Right cardiac atrium (tissue), 5 donors: Measurements from ENCODE around the gene FETUB. TPM values are rescaled to one million over a fixed set of nuclear protein-coding genes. Genes with fewer than 3 reads are reported as not detected.

Experiments used
- ATAC-seq, 2 donors: fragments of 200-7000 bp; cut with Tn5 transposase; one replicate each; pipeline versions ENCODE4 v1.8.0 to v1.9.1; 2020; ENCODE audit warnings: moderate library complexity in 2 of 2, mild to moderate bottlenecking in 1 of 2
- DNase-seq, 3 donors: peaks; one replicate each; pipeline ENCODE4 v3.0.0-alpha.2; 2020
- H3K27ac ChIP-seq: one replicate; pipeline ENCODE4 v1.5.1; 2013; ENCODE audit warnings: mild to moderate bottlenecking, low read length, control low read depth, moderate library complexity
- H3K27me3 ChIP-seq: one replicate; pipeline ENCODE4 v1.6.1; 2013; ENCODE audit not compliant: control insufficient read depth, insufficient read depth
- H3K4me1 ChIP-seq: one replicate; pipeline ENCODE4 v1.6.1; 2013; ENCODE audit warnings: low read length; ENCODE audit not compliant: control insufficient read depth, insufficient read depth
- H3K4me3 ChIP-seq: one replicate; pipeline ENCODE4 v1.5.1; 2013; ENCODE audit warnings: low read length, control low read depth
- H3K9me3 ChIP-seq: one replicate; pipeline ENCODE4 v1.6.1; 2013; ENCODE audit warnings: low read length; ENCODE audit not compliant: control insufficient read depth
- WGBS: extraction: QIAGEN DNeasy Blood & Tissue Kit; methylation state at CpG from one replicate; pipeline ENCODE4 v1.1.7; 2013; 5-methylcytosine and 5-hydroxymethylcytosine counted together
- intact Hi-C, 4 donors: fragments of 100-400 bp; cut with DNase I; formaldehyde crosslinking; loops; one replicate each; pipeline versions ENCODE4 v1.11.0 to v1.14.0; 2022 to 2023
- long read RNA-seq, 4 donors: library from polyadenylated mRNA; unstranded; transcript quantifications; one replicate each; pipeline ENCODE4 v2.0.0, GENCODE V29; 2020 to 2021
- polyA plus RNA-seq: library from polyadenylated mRNA; stranded (reverse); fragments of 200-250 nt; gene quantifications from one replicate; pipeline ENCODE4 v1.2.3, GENCODE V29; 2013
- total RNA-seq, 4 donors: library from RNA; stranded (reverse); fragmentation: NEBNext Ultra II Directional; extraction: Animal tissue kit (Norgen Biotek cat#: 25700); gene quantifications; one replicate each; pipeline ENCODE4 v1.2.1, GENCODE V29; 2021
- donor health status: healthy with polysubstance abuse.
- donor health status: DM: no; HTN: yes; CAD: no.
- donor health status: DM: no; HTN: no; CAD: no.
- donor health status: DM: no; HTN: yes; CAD: no; lungs with severe emphysema.
- donor health status: DM: yes; HTN: yes; CAD: no.

The FETUB gene, protein sequence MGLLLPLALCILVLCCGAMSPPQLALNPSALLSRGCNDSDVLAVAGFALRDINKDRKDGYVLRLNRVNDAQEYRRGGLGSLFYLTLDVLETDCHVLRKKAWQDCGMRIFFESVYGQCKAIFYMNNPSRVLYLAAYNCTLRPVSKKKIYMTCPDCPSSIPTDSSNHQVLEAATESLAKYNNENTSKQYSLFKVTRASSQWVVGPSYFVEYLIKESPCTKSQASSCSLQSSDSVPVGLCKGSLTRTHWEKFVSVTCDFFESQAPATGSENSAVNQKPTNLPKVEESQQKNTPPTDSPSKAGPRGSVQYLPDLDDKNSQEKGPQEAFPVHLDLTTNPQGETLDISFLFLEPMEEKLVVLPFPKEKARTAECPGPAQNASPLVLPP
- total RNA-seq (not detected), polyA plus RNA-seq (0.07 TPM)
- long read RNA-seq, donor 1 = 0 reads
- long read RNA-seq, donor 2 = 0 reads
- long read RNA-seq, donor 3 = 0 reads
- long read RNA-seq, donor 4 = 0 reads

DNA sequence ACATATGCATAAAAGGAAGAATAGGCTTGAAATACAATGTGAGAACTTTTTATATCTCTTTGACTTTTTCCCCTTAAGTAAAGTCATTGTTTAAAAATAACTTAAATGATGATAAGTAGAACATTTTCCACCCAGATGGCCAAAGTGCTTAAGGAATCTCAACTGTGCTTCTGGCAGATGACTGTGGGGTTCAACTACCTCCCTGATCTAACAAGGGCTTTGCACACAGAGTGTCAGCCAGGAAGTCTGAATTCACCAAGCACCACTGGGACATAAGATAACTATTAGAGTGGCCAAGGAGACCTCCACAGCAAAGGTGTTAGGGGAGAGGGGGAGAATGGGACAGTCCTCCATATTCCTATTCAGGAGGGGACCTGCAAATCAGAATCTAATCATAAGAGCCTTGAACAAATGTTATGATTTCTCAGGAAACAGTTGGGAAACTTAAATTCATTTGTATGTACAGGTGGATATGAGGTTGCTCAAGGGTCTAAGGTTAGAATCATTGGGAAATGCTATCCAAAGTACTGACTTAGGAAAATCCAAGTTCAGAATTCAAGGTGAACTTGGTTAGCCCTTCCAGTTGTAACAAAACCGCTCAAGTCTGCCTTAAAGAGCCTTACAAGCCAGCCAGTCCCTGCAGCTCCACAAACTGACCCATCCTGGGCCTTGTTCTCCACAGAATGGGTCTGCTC is at the start of gene FETUB:
TSS of gene FETUB (plus strand) at position 622 of the 695 bp plus-strand sequence. CDS start at position 684, 62 bp downstream.
- Histone ChIP-seq H3K27me3 (no peaks in the 10 kb centered on the region), H3K9me3 (no peaks in the 10 kb centered on the region), H3K4me3 (no peak within 1 kb of the TSS), H3K4me1 (no peaks in the 10 kb centered on the region), H3K27ac (no peak within 1 kb of the TSS)
- intact Hi-C loops = no loop called here
- DNase-seq = no peak
- 80% methylated on average over 1 of the region's 1 CpG for WGBS
- ATAC-seq = peak in 1 of 2 donors; percentile 67

DNA sequence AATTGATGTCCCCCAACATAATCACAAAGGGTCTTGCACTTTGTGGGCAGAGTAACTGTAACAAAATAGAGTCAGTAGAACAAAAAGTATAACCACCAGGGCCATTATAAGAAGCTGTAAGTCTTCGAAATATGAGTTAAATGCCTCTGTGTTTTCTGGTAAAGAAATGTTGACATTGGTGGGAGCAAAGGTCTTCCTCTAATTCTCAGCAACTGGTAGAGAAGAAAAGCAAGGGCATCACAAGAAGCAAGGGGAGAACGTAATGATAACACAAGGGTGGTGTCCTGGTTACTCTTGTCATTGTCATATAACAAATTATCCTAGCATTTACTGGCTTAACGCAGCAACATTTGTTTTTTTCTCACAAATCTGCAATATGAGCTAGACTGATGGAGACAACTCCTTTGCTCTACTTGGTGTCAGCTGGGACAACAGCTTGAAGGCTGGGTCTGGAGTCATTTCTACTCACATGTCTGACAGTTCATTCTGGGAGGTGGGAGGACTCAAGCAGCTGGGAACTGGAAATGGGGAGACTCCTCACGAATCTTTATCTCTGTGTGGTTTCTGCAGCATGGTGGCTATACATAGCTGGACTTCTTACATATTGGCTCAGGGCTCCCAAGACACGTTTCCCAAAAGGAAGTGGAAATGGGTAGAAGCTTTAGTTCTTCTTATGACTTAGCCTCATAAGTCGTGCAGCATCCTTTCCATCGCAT is 49.5 kb upstream of the FETUB start:
- no peaks in the 10 kb centered on the region for H3K27me3 ChIP-seq
- no peak overlapping the region for H3K4me3 ChIP-seq
- intact Hi-C loops = no loop called here
- H3K4me1 ChIP-seq = peaks cover 2% of the 10 kb centered on the region
- H3K9me3 ChIP-seq = no peaks in the 10 kb centered on the region
- DNase-seq (no peak), ATAC-seq (no peak)
- WGBS = 75% methylated on average over 7 of the region's 7 CpGs
- H3K27ac ChIP-seq = no peak overlapping the region

DNA sequence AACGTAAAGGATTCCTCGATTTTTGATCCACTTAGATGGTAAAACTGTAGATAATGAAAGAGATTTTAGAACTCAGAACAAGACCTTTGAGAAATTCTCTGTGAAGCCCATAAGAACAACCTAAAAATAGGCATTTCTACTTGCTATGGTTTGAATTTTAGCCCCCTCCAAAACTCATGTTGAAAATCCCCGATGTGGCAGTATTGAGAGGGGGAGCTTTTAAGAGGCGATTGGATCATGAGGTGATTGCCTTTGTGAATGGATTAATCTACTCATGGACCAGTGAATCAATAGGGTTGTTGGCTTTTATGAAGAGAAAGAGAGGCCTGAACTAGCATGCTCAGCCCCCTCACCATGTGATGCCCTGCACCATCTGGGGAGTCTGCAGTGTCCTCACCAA is 47.5 kb upstream of the FETUB start:
- WGBS = 90% methylated on average over 4 of the region's 4 CpGs
- Histone ChIP-seq H3K27ac (no peak overlapping the region), H3K4me1 (peaks cover 2% of the 10 kb centered on the region), H3K9me3 (no peaks in the 10 kb centered on the region), H3K4me3 (no peak overlapping the region), H3K27me3 (no peaks in the 10 kb centered on the region)
- DNase-seq (no peak), ATAC-seq (no peak)
- intact Hi-C loops = no loop called here

DNA sequence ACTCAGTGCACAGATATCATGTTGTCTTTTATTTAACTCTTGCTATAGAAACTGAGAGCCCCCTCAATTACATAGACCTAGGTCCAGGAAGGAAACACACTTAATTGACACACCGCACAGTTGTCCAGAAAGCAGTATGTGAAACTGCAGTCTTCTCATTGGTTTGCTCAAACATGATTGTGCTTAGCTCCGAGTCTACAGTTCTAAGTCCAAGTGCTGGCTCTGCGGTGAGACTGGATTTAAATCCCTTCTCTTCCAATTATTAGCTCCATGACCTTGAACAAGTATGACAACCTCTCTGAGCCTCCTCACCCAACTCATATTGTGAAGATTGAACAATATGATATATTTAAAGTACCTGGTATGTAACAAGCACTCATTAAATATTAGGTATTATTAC is 46.3 kb upstream of the FETUB start:
- ATAC-seq (no peak), DNase-seq (no peak)
- Histone ChIP-seq H3K4me1 (peaks cover 2% of the 10 kb centered on the region), H3K27ac (no peak overlapping the region), H3K27me3 (no peaks in the 10 kb centered on the region), H3K4me3 (no peak overlapping the region), H3K9me3 (no peaks in the 10 kb centered on the region)
- intact Hi-C loops = no loop called here
- 90% methylated on average over 3 of the region's 3 CpGs for WGBS

DNA sequence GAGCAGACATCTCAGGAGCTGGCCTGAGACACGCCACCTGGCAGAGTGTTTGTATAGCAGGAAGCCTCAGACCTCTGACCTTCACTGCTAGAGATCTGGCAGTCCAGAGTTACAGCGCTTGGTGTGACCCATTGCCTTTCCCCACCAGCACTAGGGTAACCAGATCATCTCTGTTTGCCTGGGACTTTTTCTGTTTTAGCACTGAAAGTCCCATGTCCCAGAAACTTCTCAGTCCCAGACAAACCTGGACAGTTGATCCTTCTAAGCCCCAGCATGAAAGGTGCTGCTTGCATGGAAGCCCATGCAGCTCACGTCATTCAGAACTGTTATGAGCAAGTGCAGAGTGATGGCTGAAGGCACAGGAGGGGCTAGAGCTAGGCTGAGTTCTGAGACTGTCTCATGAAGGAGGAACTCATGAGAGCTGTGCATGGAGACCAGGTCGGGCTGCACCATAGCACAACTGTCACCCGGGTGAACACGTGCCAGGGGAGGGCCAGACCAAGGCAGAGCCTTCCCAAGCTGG is 45.5 kb upstream of the FETUB start:
- Histone ChIP-seq H3K4me3 (no peak overlapping the region), H3K27me3 (no peaks in the 10 kb centered on the region), H3K4me1 (peaks cover 2% of the 10 kb centered on the region), H3K9me3 (no peaks in the 10 kb centered on the region), H3K27ac (no peak overlapping the region)
- WGBS = 59% methylated on average over 6 of the region's 6 CpGs
- intact Hi-C loops = no loop called here
- ATAC-seq (no peak), DNase-seq (no peak)

DNA sequence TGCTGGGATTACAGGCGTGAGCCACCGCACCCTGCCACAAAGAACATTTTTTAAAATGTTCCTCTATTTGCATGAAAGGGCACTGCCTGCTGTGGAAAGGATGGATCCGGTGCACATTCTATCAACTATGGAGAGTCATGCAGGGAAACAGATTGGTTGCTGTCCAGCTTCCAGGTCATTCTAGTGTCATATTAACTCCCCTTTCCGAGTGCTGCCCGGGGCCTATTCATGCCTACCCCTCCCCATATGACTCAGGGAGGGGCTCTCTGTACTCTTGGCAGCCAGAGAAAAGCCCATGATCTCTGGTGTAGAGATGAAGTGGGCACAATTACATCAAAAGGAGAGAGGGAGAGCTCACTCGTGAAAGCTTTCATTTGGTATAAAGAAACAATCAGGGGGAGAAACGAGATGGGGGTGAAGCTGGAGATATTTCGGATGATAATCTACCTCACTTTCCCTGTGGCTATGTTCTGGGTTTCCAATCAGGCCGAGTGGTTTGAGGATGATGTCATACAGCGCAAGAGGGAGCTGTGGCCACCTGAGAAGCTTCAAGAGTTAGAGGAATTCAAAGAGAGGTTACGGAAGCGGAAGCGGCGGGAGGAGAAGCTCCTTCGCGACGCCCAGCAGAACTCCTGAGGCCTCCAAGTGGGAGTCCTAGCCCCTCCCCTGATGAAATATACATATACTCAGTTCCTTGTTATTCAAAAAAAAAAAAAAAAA is 43.5 kb upstream of the FETUB start:
- no peak for DNase-seq
- Histone ChIP-seq H3K4me1 (peaks cover 3% of the 10 kb centered on the region), H3K27ac (no peak overlapping the region), H3K27me3 (no peaks in the 10 kb centered on the region), H3K9me3 (no peaks in the 10 kb centered on the region), H3K4me3 (no peak overlapping the region)
- intact Hi-C loops = no loop called here
- WGBS = 54% methylated on average over 17 of the region's 17 CpGs
- no peak for ATAC-seq

DNA sequence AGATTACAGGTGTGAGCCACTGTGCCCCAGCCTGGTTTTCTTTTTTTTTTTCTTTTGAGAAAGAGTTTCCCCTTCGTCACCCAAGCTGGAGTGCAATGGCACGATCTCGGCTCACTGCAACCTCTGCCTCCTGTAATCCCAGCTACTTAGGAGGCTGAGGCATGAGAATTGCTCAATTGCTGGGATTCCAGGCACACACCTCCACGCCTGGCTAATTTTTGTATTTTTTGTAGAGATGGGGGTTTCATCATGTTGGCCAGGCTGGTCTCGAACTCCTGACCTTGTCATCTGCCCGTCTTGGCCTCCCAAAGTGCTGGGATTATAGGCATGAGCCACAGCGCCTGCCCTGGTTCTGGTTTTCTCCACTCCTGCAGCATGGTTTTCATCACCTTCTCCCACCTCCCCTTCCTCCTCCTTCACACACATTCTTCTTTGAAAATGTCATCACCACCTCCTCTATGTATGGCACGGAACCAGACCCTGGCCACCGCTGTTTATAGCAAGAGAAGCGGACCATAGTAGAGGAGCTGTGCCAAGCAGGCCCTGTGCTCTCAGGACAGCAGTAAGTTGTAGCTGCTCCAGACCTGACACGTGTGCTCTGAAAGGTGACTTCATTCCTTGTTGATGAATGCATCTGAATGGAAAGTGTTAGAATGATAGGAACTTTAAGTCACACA is 42.0 kb upstream of the FETUB start:
- peak; percentile 88 to 93 for ATAC-seq
- no peaks in the 10 kb centered on the region for H3K9me3 ChIP-seq
- WGBS = 58% methylated on average over 11 of the region's 11 CpGs
- H3K4me3 ChIP-seq = no peak overlapping the region
- intact Hi-C loops = no loop called here
- peaks cover 3% of the 10 kb centered on the region for H3K4me1 ChIP-seq
- H3K27me3 ChIP-seq = no peaks in the 10 kb centered on the region
- DNase-seq = peak; percentile 59 to 81 (median 80)
- peak overlapping the region; percentile 49 for H3K27ac ChIP-seq

DNA sequence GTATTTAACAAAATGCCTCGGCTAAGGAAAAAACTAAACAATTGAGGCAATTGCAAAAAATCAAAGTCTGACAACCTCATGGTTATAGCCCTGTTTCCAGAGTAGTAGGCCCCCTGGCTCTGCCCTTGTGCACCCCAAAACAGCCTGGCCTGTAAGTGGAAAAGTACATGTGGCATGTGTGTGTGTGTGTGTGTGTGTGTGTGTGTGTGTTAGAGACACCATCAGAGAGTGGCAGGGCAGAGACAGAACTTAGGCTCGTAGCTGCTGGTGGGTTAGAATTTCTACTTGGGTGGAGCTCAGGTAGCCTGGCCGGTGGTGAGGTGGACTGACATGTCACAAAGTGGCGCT is 41.4 kb upstream of the FETUB start:
- WGBS = 72% methylated on average over 4 of the region's 4 CpGs
- ATAC-seq (peak; percentile 10 to 34), DNase-seq (no peak)
- Histone ChIP-seq H3K27ac (peak overlapping the region; percentile 49), H3K4me1 (peaks cover 3% of the 10 kb centered on the region), H3K4me3 (no peak overlapping the region), H3K27me3 (no peaks in the 10 kb centered on the region), H3K9me3 (no peaks in the 10 kb centered on the region)
- intact Hi-C loops = no loop called here

DNA sequence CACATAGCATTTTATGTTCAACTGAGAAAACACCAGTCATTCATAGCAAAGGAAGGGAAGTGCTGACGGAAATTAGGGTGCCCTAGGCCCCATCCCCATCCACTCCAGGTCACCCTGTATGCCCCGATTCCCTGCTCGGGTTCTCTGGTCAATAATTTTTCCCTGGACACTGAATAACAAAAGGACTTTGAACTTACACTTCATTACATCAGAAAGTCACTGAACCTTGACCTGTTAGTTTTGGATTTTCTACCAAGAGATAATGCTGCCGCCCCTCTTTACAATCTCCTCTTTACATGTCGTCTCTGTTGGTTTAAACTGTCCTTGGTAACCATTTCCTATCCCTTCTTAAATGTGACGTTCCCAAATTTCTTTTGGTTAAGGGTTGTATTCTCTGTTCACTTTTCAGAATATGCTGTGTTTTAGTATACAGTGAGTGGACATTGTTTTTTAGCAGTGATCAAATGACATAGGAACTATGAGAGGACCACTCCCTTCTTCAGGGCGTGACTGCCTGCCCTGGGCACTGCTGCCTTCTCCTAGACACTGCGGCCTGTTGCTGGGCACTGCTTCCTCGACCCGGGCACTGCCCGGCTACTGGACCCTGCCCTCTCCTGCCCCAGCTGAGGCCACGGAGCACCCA is 40.9 kb upstream of the FETUB start:
- ATAC-seq = peak in 1 of 2 donors; percentile 28
- DNase-seq = no peak
- intact Hi-C loops = no loop called here
- peaks cover 3% of the 10 kb centered on the region for H3K4me1 ChIP-seq
- H3K27me3 ChIP-seq = no peaks in the 10 kb centered on the region
- WGBS = 69% methylated on average over 12 of the region's 12 CpGs
- H3K9me3 ChIP-seq = no peaks in the 10 kb centered on the region
- peak overlapping the region; percentile 49 for H3K27ac ChIP-seq
- H3K4me3 ChIP-seq = no peak overlapping the region

DNA sequence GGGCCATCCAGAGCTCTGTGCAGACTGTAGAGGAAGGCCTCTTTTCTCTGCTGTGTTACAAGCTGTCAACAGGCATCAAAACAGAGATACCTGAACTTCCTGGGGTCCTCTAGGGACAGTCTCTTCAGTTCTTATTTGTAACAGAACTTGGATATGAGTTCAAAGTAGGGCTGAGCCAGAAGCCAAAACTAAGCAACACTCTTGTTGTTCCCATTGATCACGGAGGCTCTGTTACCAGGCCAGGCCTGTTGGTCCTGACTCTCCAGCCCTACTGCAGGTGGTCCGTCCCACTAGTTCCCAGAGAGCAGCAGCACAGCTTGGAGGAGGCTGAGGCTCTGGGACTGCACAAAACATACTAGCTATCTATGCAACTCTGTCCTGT is 40.4 kb upstream of the FETUB start:
- Histone ChIP-seq H3K27me3 (no peaks in the 10 kb centered on the region), H3K27ac (no peak overlapping the region), H3K9me3 (no peaks in the 10 kb centered on the region), H3K4me3 (no peak overlapping the region), H3K4me1 (peaks cover 1% of the 10 kb centered on the region)
- no peak for ATAC-seq
- intact Hi-C loops = no loop called here
- DNase-seq = no peak
- 86% methylated on average over 2 of the region's 2 CpGs for WGBS
